HG02571 (cell line): ENCODE results near the gene PRR23E.

ENCODE experiments used
- ATAC-seq: cut with Tn5 transposase; IDR thresholded peaks from one replicate; pipeline ENCODE4 v1.9.1; 2021; ENCODE audit warnings: mild to moderate bottlenecking, moderate library complexity; ENCODE audit not compliant: unreplicated experiment

PRR23E gene

DNA sequence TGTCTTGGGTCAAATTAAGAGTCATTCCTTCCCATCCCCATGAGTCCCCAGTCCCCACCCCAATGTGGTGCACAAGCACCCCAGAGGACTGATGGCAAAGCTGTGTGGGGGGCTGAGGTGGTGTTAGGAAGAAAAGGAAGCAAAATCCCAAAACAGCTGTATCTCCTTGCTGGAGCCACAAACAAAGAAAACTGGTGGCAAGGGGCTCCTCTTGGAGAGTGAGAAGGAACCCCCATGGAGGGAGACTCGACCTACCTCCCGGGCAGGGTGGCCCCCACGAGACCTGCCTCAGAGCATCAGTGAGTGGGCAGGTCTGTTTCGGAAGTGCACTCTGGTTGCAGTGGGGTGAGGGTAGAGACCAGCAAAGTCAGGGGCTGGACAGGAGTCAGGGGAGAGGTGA lies 29.2 kb downstream of the PRR23E start:
- ATAC-seq: no peak

DNA sequence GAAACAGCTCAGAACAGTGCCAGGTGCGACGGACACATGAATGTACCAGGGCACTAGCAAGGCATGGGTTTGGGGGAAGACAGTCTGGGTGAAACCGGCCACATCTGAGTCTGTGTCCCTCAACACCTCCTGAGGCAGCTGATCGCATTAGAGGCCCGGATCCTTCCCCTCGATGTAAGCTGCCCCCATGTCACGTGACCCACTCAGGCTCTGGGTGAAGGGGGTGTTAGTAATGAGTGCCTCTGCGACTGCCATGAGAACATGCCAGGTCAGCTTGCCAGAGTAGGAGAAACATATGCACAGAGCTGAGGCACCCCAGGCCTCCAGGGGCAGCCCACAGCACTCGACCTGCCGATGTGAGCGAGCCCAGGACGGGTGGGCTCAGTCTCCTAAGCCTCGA lies 29.7 kb downstream of the PRR23E start:
- ATAC-seq: no peak

DNA sequence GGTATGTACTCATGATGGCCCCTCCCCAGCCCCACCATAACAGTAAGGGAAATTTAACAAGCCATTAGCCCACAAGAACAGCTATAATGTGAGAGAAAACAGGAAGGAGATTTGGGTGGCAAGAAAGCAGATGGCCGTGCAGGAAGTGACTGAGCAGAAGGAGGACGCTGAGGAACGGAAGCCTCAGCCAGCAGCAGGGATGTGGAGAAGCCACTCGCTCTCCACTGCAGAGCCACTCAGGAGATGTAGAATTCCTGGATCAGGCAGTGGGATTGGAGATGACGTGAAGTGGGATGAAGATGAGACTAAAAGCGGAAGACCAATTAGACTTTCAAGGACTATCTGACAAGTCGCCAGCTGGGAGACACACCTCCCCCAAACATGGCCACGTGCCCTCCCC lies 31.2 kb downstream of the PRR23E start:
- no peak for ATAC-seq

DNA sequence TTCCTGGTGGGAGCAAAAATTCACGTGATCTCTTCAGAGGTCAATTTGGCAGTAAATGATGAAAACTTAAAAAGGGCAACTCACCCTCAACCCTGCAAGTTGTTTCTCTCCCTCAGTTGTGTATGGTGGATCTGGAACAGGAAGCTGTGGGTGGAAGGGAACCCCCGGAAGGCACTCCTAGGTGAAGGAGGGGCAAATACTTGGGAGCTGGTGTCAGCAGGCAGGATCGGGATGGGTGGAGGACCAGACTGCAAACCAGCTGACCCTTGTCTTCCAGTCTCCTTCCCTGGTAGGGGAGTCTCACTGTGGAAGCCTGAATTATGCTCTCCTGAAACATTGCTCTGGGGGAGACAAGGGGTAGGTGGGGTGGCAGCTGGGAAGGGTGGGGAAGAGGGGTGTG lies 33.5 kb downstream of the PRR23E start:
- ATAC-seq: no peak

DNA sequence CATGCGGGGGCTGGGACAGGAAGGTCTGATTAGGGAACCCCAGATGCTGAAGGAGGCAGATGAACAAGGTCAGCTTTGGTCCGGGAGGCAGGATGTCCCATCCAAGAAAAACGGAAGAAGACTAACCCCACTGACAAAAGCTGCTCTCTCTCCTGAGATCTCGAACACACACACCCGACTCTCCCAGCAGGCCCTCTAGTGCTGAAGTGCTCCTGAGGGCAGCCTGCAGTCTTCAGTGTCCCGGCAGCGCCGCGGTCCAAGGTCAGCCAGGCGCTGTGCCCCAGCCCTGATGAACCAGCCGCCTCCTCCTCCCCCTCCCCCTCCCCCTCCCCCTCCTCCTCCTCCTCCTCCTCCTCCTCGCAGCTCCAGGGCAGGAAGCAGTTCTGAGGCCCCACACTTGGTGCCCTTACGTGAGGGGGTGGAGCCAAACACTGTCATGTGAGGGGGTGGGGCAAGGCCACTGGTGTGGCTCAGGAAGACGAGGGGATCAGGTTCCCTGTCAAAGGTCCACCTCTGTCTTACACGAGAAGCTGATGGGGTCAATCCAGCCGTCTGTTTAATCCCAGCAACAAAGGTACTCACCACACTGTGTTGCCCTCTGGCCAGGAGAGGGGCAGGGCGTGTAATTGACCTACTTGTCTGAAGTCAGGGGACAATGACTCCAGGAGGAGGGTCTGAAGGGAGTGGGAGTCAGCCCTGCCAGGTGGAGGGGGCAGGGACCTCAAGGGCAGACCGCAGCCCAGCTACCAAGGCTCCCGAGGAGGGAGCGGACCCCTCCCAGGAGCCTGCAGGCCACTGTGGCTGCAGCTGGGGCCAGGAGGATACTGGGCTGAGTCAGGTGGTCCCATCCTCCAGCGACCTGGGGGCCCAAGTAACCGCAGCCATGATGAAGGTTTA lies 34.3 kb downstream of the PRR23E start:
- ATAC-seq: no peak

DNA sequence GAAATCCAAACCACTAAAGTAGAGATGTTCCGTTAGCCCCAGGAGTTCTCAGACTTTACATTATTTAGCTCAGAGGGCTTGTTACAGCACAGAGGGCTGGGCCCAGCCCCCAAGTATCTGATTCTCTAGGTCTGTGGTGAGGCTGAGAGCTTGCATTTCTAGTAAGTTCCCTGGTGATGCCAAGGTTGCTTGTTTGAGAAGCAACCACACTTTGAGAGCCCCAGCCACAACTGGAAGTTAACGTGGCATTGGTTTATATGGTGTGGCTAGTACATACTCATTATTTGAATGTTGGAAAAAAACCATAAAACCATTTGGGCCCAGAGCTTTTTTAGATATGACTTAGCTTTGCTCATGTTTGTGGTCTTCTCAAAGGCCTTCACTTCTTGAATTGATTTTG lies 35.9 kb downstream of the PRR23E start:
- no peak for ATAC-seq

DNA sequence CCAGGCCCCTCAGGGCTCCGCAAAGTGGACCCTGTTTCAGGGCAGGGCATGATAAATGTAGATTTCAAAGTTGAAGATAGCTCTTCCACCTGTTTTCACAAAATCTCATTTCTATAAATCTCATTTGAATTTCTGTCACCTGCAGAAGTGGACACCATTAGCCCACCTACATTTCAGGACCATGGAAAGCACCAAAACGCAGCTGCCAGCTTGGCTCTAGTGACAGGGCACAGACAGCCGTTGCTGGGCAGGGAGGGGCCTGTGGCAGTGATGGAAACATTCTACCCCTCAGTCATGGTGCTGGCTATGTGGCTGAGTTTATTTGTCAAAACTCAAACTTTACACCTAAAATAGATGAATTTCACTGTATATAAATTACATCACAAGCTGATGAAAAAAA lies 40.4 kb downstream of the PRR23E start:
- ATAC-seq: no peak

DNA sequence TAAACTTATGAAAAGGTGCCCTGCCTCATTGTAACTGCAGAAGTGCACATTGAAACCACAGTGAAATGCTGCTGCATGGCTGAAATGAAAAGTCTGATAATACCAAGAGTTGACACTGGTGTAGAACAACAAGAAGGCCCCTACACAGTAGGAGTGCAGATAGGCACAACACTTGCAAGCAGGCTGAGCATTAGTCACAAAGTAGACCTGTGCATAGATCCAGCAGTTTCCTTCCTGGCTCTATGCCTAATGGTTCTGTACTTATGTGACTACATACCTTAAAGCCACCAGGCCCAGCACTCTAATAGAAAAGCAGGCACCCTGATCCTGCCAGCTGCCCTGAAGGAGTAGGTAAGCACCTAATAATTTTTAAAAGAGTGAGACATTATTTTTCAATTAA lies 41.8 kb downstream of the PRR23E start:
- no peak for ATAC-seq

DNA sequence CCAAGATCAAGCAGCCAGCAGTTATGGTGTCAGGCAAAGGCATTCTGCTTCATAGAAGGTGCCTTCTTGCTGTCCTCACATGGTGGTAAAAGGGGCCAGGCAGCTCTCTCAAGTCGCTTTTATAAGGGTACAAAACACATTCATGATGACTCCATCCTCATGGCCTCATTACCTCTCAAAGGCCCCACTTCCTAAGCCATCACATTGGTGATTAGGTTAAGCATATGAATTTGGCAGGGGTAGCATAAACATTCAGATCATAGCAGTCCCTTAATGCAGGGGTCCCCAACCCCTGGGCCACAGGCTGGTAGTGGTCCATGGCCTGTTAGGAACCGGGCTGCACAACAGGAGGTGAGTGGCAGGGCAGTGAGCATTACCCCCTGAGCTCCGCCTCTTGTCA lies 42.8 kb downstream of the PRR23E start:
- no peak for ATAC-seq

DNA sequence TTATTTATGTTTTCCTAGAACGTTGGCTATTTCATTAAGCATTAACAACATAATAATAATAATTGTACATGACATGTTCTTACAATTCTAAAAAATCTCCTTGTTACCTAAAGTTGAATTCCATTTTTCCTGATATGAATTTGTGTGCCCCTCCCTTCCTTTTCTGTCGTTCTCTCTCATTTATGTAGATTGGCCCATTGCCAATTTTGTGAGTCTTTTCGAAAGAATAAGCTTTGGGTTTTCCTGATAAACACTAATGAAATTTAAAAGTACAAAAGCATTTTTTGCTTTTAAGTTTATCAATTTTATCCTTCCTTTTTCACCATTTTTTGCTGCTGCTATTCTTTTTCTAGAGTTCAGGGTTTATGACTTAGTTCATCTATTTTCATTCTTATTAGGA lies 44.9 kb downstream of the PRR23E start:
- ATAC-seq: no peak

DNA sequence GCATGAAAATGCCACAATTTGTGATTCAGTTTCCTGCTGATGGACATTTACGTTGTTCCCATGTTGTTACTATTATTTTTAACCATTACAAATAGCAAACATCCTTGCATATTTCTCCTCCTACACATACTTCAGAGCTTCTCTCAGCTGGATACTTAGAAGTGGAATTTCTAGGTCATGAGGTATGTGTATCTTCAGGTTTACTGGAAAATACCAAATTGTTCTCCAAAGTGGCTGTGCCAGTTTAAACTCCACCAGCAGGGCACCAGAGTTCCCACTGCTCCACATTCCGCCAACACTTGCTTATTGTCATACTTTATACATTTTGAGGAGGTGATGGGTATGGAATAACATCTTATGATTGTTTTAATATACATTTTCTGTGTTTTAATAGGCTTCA lies 45.7 kb downstream of the PRR23E start:
- ATAC-seq: no peak

DNA sequence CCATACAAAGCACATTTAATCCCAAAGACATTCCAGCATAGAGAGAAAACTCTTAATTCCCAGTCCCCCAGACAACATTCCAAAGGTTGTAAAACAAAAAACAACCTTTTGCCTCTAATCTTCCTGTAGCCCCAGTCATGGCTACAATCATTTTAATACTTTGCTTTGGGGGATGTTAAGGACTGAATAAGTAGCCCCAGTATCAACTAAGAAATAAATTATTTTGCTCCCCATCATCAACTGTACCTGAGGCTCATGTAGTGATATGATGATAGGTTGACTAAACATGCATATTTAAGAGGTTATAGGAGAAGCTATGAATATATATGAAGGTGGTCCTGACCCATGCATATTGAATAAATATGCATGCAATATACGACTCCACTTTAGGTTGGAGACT lies 54.4 kb downstream of the PRR23E start:
- ATAC-seq: no peak
